ENCODE results near the gene STAG2.

GRCh38 chrX:124016825-124017224, 55.3 kb downstream of the STAG2 start:
- TF ChIP-seq ZNF449 (tag by site-specific recombination; IDR thresholded peaks at IDR 0.05): no peak
- no peak for TF ChIP-seq ZBTB49 (tag by site-specific recombination; IDR thresholded peaks at IDR 0.05; ENCODE audit: low read depth)
- TF ChIP-seq TCF7L2 (IDR thresholded peaks at IDR 0.05; ENCODE audit: borderline replicate concordance, low read depth, low read length): no peak
- no peak for TF ChIP-seq CTCF (tag by site-specific recombination; IDR thresholded peaks at IDR 0.05)
- no peak for TF ChIP-seq ZNF513 (tag by site-specific recombination; IDR thresholded peaks at IDR 0.05)
- TF ChIP-seq REST (tag by site-specific recombination; IDR thresholded peaks at IDR 0.05): no peak
- no peak for TF ChIP-seq ZNF302 (tag by site-specific recombination; IDR thresholded peaks at IDR 0.05; ENCODE audit: low read depth)
- TF ChIP-seq ZNF585B (tag by site-specific recombination; IDR thresholded peaks at IDR 0.05): no peak

All from HEK293 (cell line).